ENCODE results near the gene DCTPP1. TPM values are rescaled to one million over a fixed set of nuclear protein-coding genes. Genes with fewer than 3 reads are reported as not detected.

Gene DCTPP1
- polyA plus RNA-seq, 3 donors, result 10.5 to 45.5 (median 32.2) TPM

DNA sequence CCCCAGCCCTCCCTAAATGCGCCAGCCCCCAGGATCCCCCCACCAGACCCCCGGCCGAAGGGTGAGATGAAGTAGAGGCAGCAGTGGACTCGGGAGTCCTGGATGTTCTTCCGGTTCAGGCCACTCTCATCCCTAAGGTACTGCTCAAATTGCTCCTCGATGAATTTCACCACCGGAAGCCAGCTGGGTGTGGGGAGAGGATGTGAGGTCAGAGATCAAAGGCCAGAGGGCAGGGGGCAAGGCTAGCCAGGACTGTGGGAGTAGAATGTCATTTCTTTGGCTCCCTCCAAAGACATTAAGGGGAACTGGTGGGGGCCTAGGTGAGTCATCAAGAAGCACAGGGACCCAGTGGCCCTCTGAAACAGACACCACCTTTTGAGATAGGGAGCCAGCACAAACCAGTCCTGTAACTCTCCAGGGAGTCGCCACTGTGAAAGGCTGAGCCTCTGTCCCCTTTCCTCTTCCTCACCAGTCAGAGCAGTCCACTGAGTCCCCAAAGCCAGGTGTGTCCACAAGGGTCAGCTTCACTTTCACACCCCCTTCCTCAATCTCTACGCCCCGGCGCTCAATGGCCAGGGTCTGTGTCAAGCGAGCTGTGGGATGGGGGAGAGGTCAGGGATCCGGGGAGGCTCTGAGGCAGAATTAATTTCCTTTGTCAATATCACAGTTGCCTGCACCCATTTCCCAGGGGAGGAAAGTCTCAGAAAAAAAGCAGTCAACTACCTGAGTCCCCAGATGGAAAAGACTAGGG, 48.4 kb downstream of the DCTPP1 start:
- no peaks in the 10 kb centered on the region for H4K20me1 ChIP-seq (ENCODE audit: insufficient read depth, low read length)
- H3K4me1 ChIP-seq (ENCODE audit: control insufficient read depth in 1 of 2, insufficient read depth in 2 of 2, low read length in 2 of 2), result peaks cover 30 to 42% of the 10 kb centered on the region in 2 donors
- no peak overlapping the region for H2AFZ ChIP-seq (ENCODE audit: insufficient read depth, low read depth, low read length, poor library complexity, severe bottlenecking)
- no peak overlapping the region for H3K9ac ChIP-seq (ENCODE audit: insufficient read depth, low read length, poor library complexity, severe bottlenecking)
- H3K4me3 ChIP-seq (replicated peaks in 1 of 3; ENCODE audit: low read depth in 2 of 3, low read length in 3 of 3), result no peak overlapping the region
- Mint-ChIP-seq H3K4me3 (no peak overlapping the region), H3K4me1 (peaks cover 29% of the 10 kb centered on the region), H3K27ac (peak overlapping the region in 1 of 7 donors; percentile 32), H3K36me3 (no peaks in the 10 kb centered on the region), H3K27me3 (ENCODE audit: low read depth in 3 of 3) (peaks cover 10 to 15% (median 13%) of the 10 kb centered on the region in 3 donors), H3K9me3 (no peaks in the 10 kb centered on the region)
- peaks cover 7% of the 10 kb centered on the region for H3K79me2 ChIP-seq (ENCODE audit: insufficient read depth, low read length)
- no peak for DNase-seq
- peaks cover 0 to 3% of the 10 kb centered on the region in 2 donors for H3K27me3 ChIP-seq (ENCODE audit: control insufficient read depth in 2 of 2, insufficient read depth in 2 of 2, low read length in 2 of 2)
- H3K27ac ChIP-seq (ENCODE audit: low read depth in 1 of 2, low read length in 2 of 2), result no peak overlapping the region
- intact Hi-C loops (cut with micrococcal nuclease), result loop anchor here in 1 of 2 donors (2.0 kb wide), 1 partner anchor 13 kb away; the partner anchor contains the start of gene ZNF48
- no peaks in the 10 kb centered on the region for H3K9me3 ChIP-seq (replicated peaks in 1 of 2; ENCODE audit: control insufficient read depth in 1 of 2, insufficient read depth in 1 of 2, low read length in 2 of 2)
- H3K36me3 ChIP-seq (replicated peaks in 1 of 2; ENCODE audit: control insufficient read depth in 1 of 2, insufficient read depth in 2 of 2, low read length in 2 of 2), result no peaks in the 10 kb centered on the region
- TF ChIP-seq, protein P1, sequence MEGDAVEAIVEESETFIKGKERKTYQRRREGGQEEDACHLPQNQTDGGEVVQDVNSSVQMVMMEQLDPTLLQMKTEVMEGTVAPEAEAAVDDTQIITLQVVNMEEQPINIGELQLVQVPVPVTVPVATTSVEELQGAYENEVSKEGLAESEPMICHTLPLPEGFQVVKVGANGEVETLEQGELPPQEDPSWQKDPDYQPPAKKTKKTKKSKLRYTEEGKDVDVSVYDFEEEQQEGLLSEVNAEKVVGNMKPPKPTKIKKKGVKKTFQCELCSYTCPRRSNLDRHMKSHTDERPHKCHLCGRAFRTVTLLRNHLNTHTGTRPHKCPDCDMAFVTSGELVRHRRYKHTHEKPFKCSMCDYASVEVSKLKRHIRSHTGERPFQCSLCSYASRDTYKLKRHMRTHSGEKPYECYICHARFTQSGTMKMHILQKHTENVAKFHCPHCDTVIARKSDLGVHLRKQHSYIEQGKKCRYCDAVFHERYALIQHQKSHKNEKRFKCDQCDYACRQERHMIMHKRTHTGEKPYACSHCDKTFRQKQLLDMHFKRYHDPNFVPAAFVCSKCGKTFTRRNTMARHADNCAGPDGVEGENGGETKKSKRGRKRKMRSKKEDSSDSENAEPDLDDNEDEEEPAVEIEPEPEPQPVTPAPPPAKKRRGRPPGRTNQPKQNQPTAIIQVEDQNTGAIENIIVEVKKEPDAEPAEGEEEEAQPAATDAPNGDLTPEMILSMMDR (IDR thresholded peaks at IDR 0.05), result no peak
- no CpG with 5 or more reads among the region's 13 CpGs for WGBS (ENCODE audit: insufficient coverage)
- H3K4me2 ChIP-seq (replicated peaks; ENCODE audit: extremely low read depth, low read length, poor library complexity, severe bottlenecking), result no peak overlapping the region

DNA sequence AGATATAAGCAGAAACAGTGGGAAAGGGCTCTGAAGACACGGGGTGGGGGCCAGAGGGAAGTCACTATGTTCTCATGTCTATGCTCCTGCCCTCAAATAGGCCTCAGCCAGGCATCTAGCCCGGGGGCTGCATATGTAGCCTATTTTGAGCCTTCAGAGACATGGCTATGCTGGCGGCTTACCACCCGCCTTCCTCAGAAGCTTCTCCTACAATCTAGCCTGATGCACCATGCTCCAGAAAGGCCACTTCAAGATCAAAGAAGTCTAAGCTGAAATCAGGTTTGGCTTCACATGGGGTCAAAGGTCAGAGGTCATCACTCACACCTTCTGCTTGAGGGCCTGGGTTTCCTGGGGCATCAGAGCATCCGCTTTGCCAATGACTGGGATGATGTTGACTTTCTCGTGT, 49.0 kb downstream of the DCTPP1 start:
- Histone ChIP-seq H4K20me1 (ENCODE audit: insufficient read depth, low read length) (no peaks in the 10 kb centered on the region), H3K4me2 (replicated peaks; ENCODE audit: extremely low read depth, low read length, poor library complexity, severe bottlenecking) (no peak overlapping the region), H3K27ac (ENCODE audit: low read depth in 1 of 2, low read length in 2 of 2) (no peak overlapping the region), H3K9ac (ENCODE audit: insufficient read depth, low read length, poor library complexity, severe bottlenecking) (no peak overlapping the region), H3K4me1 (ENCODE audit: control insufficient read depth in 1 of 2, insufficient read depth in 2 of 2, low read length in 2 of 2) (peaks cover 30 to 42% of the 10 kb centered on the region in 2 donors), H3K27me3 (ENCODE audit: control insufficient read depth in 2 of 2, insufficient read depth in 2 of 2, low read length in 2 of 2) (peaks cover 0 to 3% of the 10 kb centered on the region in 2 donors), H3K9me3 (replicated peaks in 1 of 2; ENCODE audit: control insufficient read depth in 1 of 2, insufficient read depth in 1 of 2, low read length in 2 of 2) (no peaks in the 10 kb centered on the region), H3K79me2 (ENCODE audit: insufficient read depth, low read length) (peaks cover 7% of the 10 kb centered on the region), H3K4me3 (replicated peaks in 1 of 3; ENCODE audit: low read depth in 2 of 3, low read length in 3 of 3) (no peak overlapping the region), H3K36me3 (replicated peaks in 1 of 2; ENCODE audit: control insufficient read depth in 1 of 2, insufficient read depth in 2 of 2, low read length in 2 of 2) (no peaks in the 10 kb centered on the region), H2AFZ (ENCODE audit: insufficient read depth, low read depth, low read length, poor library complexity, severe bottlenecking) (no peak overlapping the region)
- no peak overlapping the region for H3K4me3 Mint-ChIP-seq
- H3K36me3 Mint-ChIP-seq, result no peaks in the 10 kb centered on the region
- no peaks in the 10 kb centered on the region for H3K9me3 Mint-ChIP-seq
- TF ChIP-seq, protein P1 (IDR thresholded peaks at IDR 0.05), result no peak
- peaks cover 29% of the 10 kb centered on the region for H3K4me1 Mint-ChIP-seq
- intact Hi-C loops (cut with micrococcal nuclease), result loop anchor here in 1 of 2 donors (2.0 kb wide), 1 partner anchor 14 kb away; the partner anchor contains the start of gene ZNF48
- no peak for DNase-seq
- H3K27ac Mint-ChIP-seq, result peak overlapping the region in 2 of 7 donors; percentile 10 to 61
- H3K27me3 Mint-ChIP-seq (ENCODE audit: low read depth in 3 of 3), result peaks cover 10 to 15% (median 13%) of the 10 kb centered on the region in 3 donors
- WGBS (ENCODE audit: insufficient coverage), result 94% methylated on average over 6 of the region's 6 CpGs
